Activated gamma-delta T cell treated with Interleukin-2 at 50 U/mL for 16 hours (primary cell): Measurements from ENCODE around the gene TBX19.

ENCODE experiments used
- DNase-seq: peaks from one replicate; pipeline ENCODE4 v3.0.0-alpha.2; 2020

TBX19 gene

GRCh38 chr1:168285521-168285790 lies 4.8 kb downstream of the TBX19 start:
- no peak for DNase-seq

DNA sequence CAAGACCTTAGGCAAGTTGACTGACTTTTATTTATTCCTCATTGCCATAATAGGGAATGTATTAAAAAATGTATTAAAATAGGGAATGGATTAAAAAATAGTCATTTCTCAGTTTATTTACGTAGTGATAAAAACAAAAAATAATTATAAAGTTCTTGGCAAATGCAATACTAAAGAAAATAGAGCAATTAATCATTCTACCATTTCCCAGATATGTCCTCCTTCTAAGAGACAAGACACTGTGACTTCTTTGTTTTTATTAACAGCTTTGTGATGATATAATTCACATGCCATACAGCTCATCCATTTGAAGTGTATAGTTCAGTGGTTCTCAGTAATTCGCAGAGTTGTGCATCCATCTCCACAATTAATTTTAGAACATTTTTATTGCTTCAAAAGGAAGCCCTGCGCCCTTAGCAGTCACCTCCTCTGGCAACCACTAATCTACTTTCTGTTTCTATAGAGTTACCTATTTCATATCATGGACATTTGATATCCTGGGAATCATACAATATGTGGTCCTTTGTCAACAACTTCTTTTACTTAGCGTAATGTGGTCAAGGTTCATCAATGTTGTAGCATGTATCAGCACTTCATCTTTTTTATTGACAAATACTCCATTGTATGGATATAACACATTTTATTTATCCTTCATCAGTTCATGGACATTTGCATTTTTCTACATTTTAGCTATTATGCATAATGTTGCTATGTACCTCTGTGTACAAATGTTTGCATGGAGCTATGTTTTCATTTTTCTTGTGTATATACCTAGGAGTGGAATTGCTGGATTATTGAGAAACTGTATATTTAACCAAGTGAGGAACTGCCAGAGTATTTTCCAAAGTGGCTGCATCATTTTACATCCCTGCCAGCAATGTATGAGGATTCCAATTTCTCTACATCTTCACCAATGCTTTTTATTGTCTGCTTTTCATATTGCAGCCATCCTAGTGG lies 5.6 kb downstream of the TBX19 start:
- DNase-seq, result no peak

- DNase-seq, result no peak
Measured at GRCh38 chr1:168287237-168287664, 6.6 kb downstream of the TBX19 start.

- DNase-seq, result no peak
Measured at GRCh38 chr1:168288311-168289052, 7.8 kb downstream of the TBX19 start.

- no peak for DNase-seq
Measured at GRCh38 chr1:168291222-168291837, 10.7 kb downstream of the TBX19 start.

GRCh38 chr1:168293356-168293755 lies 12.7 kb downstream of the TBX19 start:
- DNase-seq, result no peak

DNA sequence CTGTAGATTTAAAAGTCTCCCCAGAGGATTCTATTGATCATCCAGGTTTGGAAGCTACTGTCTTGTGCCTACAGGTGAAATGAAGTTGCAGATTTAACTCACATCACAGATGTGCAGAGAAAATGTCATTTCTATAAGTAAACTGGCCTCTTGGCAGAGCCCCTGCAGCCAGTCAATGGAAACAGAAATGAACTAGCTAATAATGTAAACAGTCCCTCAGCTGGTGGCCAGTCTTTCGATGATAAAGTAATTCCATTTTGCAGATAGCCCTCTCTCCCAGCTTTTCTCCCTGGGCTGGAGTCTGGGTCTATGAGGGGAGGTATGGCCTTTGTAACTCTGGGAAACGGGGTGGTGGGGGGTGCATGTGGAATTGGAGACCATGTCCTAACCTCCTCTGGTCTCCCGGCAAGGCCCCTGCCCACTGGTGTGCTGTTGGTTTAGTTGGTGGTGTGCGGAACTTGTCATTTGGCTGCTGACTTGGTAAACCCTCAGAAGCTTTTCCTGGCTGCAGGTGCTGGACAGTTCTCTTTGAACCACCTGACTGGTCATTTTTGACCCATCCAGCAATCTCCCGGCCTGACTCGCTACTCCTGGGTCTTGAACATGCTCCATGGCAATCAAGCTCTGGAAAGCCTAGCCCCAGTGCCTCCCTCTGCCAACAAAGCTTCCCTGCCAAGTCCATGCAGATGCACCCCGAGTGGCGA lies 14.9 kb downstream of the TBX19 start:
- no peak for DNase-seq

GRCh38 chr1:168297019-168297730 lies 16.5 kb downstream of the TBX19 start:
- no peak for DNase-seq

DNA sequence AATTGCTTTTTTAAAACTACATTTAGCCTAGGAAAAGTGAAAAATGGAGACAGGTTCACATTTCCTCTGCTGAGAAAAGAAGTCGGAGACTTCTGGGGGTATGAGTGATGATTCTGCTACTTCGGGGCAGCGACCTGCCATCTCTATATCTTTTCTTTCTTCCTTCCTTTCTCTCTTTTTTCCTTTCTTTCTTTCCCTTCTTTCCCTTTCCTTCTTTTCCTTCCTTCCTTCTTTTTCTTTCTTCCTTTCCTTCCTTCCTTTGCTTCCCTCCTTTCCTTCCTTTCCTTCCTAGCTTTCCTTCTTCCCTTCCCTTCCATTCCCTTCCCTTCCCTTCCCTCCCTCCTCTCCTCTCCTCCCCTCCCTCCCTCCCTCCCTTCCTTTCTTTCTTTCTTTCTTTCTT lies 17.8 kb downstream of the TBX19 start:
- DNase-seq, result no peak

GRCh38 chr1:168300626-168301025 lies 19.9 kb downstream of the TBX19 start:
- DNase-seq, result no peak

- no peak for DNase-seq
Measured at GRCh38 chr1:168301664-168302320, 21.1 kb downstream of the TBX19 start.

DNA sequence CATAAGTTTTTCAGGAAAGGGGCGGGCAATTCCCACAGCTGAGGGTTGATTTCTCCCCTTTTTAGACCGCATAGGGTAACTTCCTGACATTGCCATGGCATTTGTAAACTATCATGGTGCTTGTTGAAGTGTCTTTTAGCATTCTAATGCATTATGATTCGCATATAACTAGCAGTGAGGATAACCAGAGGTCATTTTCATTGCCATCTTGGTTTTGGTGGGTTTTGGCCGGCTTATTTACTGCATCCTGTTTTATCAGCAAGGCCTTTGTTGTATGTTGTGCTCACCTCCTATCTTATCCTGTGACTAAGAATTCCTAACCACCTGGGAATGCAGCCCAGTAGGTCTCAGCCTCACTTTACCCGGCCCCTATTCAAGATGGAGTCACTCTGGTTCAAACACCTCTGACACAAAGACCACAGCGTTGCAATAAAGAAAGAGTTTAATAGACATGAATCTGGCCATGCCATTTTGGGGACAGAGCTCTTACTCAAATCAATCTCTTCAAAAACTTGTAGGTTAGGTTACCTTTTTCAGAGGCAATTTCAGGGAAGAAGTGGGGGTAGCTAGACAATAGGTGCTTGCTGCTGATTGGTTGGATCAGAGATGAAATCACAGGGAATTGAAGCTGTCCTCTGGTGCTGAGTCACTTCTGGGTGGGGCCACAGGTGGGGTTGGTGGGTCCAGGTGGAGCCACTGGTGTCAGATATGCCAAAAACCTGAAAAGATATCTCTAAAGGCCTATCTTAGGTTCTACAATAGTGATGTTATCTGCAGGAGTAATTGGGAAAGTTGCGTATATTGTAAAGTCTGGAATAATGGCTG lies 23.3 kb downstream of the TBX19 start:
- DNase-seq, result no peak

GRCh38 chr1:168304865-168305264 lies 24.2 kb downstream of the TBX19 start:
- no peak for DNase-seq

DNA sequence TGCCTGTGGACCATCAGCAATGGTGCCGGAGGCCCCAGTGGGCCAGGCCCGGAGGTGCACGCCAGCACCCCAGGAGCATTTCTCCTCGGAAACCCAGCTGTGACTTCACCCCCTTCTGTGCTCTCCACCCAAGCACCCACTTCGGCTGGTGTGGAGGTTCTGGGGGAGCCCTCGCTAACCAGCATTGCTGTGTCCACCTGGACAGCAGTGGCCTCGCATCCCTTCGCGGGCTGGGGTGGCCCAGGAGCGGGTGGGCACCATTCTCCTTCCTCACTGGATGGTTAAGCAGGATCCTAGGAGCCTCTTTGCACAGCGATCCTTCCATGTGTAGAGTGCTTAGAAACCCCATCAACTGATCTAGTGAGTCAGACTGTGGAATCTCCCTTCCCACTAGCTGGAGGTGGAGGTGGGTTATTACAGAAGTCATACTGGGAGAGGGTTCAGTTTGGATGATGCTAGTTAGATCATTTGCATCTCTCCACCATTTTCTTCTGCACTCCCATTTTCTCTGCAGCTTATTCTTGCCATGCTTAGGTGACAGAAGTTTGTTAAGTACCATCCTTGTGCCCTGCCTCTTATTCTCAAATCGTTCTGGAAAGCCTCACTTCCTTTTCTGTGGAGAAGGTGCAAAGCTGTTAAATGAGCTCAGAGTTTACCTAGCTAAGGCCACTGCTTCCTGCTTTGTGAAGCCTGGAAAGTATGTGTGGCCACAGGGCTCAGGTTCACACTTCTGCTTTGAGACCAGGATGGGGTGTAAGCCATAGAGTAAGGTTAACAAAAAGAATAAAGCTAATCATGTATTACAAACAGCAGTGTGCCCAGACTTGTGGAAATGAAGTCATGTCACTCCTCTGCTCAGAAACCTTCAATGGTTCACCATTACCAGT lies 32.3 kb downstream of the TBX19 start:
- DNase-seq, result no peak

GRCh38 chr1:168316142-168316541 lies 35.5 kb downstream of the TBX19 start:
- no peak for DNase-seq

DNA sequence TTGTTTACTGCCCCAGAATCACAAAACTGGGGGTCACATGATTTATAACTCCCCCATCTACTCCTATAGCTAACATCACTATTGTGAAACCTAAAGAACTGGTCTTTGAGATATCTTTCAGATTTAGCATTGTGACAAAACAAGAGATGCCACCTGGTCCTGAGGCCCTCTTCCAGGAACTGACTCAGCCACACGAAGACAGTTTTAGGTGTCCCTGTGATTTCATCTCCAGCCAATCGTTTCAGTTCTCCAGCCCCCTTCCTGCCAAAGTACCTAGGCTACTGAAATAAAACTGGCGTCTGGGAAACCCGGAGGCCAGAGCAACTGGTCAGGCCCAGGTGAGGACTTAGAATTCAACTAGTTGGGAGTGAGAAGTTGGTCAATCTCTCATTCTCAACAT lies 36.6 kb downstream of the TBX19 start:
- no peak for DNase-seq

DNA sequence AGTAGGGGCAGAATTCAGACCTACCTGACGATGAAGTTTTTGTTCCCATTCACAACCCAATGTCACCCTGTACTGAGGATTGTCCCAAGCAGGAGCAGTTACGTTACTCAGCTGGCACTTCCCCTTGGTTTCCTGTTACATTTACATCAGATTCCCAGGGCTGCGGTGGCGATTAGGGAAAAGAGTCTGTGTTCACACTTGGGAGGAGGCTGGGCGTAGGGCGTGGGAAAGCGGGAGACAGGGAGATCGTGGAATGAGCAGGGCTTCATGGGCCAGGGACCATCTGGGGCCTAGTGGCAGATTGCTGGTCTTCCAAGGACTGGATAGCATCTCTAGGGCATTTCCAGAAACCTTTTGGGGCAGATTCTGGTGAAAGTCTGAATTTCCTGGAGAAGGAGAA lies 39.0 kb downstream of the TBX19 start:
- DNase-seq, result no peak

DNA sequence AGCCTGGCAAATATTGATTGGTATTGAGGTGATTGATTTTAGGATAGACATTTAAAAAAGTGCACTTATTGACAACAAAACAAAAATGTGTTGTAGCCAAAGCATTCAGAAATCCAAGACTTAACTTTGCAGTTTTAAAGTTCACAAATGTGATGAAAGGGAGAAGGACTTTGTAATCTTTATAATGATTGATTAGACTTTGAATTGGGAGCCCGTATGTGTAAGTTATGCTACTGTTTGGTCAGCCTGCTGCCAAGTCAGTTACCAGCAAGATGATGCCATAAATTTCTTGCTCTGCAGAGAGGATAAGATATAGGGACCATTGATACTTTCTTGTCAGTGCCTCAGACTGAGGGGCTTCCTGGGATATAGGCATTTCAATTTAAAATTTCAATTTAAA lies 39.5 kb downstream of the TBX19 start:
- no peak for DNase-seq

- no peak for DNase-seq
Measured at GRCh38 chr1:168320800-168321450, 40.2 kb downstream of the TBX19 start.
